NCI-H524 (cell line): Measurements from ENCODE around the gene CBFB.

Experiments used
- DNase-seq, 2 experiments: peaks; one replicate each; lab custom pipeline; 2025; lab: John Stamatoyannopoulos, UW

The CBFB gene

GRCh38 chr16:67016681-67017420, 12.1 kb upstream of the CBFB start:
- DNase-seq = no peak

- no peak for DNase-seq
These were observed 11.6 kb upstream of the CBFB start for GRCh38 chr16:67017421-67017750.

- DNase-seq = peak; percentile 96 to 98
These were observed 11.0 kb upstream of the CBFB start for GRCh38 chr16:67017810-67018488.

- no peak for DNase-seq
These were observed 9.8 kb upstream of the CBFB start for GRCh38 chr16:67019171-67019570.

- no peak for DNase-seq
These were observed 7.6 kb upstream of the CBFB start for GRCh38 chr16:67021321-67021720.

- no peak for DNase-seq
These were observed 6.3 kb upstream of the CBFB start for GRCh38 chr16:67022531-67023214.

- DNase-seq = no peak
These were observed 5.3 kb upstream of the CBFB start for GRCh38 chr16:67023689-67024088.

GRCh38 chr16:67024384-67025209, 4.4 kb upstream of the CBFB start:
- peak; percentile 26 to 74 for DNase-seq

GRCh38 chr16:67025210-67025550, 3.8 kb upstream of the CBFB start:
- DNase-seq = no peak

GRCh38 chr16:67026570-67026969, 2.4 kb upstream of the CBFB start:
- DNase-seq = no peak

- no peak for DNase-seq
These were observed 1.9 kb upstream of the CBFB start for GRCh38 chr16:67027046-67027445.

GRCh38 chr16:67028167-67028695, 718 bp upstream of the CBFB start:
- DNase-seq = no peak

- DNase-seq = peak in 1 of 2 experiments; percentile 45
These were observed 526 bp downstream of the CBFB start for GRCh38 chr16:67029254-67030096.

- peak in 1 of 2 experiments; percentile 31 for DNase-seq
These were observed 1.4 kb downstream of the CBFB start for GRCh38 chr16:67030221-67030962.

GRCh38 chr16:67034487-67034886, 5.5 kb downstream of the CBFB start:
- no peak for DNase-seq

- DNase-seq = no peak
These were observed 6.4 kb downstream of the CBFB start for GRCh38 chr16:67035364-67035763.

GRCh38 chr16:67036323-67036741, 7.4 kb downstream of the CBFB start:
- peak in 1 of 2 experiments; percentile 50 for DNase-seq

GRCh38 chr16:67039260-67040020, 10.5 kb downstream of the CBFB start:
- no peak for DNase-seq

GRCh38 chr16:67040166-67040565, 11.2 kb downstream of the CBFB start:
- DNase-seq = no peak

GRCh38 chr16:67040906-67041305, 12.0 kb downstream of the CBFB start:
- DNase-seq = no peak
